Measurements from ENCODE around the gene MACF1. TPM values are rescaled to one million over a fixed set of nuclear protein-coding genes. Genes with fewer than 3 reads are reported as not detected.

The MACF1 gene
- total RNA-seq, 1 donor from 2014 or later = 386 TPM

DNA sequence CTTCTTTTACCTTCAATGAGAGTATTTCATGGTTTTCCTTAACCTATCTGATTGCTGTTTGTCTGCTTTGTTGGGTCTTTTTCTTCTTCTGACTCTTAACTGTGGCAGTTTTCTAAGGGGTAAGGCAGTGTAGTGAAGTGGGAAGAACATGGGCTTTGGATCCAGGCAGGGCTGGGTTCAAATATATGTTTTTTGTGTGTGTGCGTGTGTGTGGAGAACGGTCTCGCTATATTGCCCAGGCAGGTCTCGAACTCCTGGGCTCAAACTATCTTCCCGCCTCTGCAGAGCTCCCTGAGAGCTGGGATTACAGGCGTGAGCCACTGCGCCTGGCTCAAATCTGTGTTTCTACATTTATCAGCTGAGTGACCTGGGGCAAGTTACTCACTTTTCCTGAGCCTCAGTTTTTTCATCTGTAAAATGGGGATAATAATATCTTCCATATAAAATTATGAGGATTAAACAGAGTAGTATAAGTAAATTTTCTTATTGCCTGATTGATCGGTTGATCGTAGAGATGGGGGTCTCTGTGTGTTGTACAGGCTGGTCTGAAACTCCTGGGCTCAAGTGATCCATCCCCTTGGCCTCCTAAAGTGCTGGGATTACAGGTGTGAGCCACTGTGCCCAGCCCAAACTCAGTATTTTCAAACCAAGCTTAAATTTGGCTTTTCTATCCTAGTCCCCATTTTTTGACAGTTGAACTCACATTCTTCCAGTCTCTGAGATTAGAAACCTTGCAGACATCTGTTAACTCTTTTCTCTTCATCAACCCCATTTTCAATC, 36.0 kb upstream of the MACF1 start:
- no peak for DNase-seq (ENCODE audit: low spot score)
- Mint-ChIP-seq H3K9me3 (ENCODE audit: low read depth) (no peaks in the 10 kb centered on the region), H3K27me3 (ENCODE audit: low read depth) (no peaks in the 10 kb centered on the region), H3K4me1 (ENCODE audit: low read depth) (peaks cover 88% of the 10 kb centered on the region), H3K4me3 (ENCODE audit: unreplicated experiment) (no peak overlapping the region), H3K27ac (ENCODE audit: unreplicated experiment) (peak overlapping the region; percentile 81), H3K36me3 (ENCODE audit: low read depth) (no peaks in the 10 kb centered on the region)
- TF ChIP-seq, protein P1, sequence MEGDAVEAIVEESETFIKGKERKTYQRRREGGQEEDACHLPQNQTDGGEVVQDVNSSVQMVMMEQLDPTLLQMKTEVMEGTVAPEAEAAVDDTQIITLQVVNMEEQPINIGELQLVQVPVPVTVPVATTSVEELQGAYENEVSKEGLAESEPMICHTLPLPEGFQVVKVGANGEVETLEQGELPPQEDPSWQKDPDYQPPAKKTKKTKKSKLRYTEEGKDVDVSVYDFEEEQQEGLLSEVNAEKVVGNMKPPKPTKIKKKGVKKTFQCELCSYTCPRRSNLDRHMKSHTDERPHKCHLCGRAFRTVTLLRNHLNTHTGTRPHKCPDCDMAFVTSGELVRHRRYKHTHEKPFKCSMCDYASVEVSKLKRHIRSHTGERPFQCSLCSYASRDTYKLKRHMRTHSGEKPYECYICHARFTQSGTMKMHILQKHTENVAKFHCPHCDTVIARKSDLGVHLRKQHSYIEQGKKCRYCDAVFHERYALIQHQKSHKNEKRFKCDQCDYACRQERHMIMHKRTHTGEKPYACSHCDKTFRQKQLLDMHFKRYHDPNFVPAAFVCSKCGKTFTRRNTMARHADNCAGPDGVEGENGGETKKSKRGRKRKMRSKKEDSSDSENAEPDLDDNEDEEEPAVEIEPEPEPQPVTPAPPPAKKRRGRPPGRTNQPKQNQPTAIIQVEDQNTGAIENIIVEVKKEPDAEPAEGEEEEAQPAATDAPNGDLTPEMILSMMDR (IDR thresholded peaks at IDR 0.05) = no peak

DNA sequence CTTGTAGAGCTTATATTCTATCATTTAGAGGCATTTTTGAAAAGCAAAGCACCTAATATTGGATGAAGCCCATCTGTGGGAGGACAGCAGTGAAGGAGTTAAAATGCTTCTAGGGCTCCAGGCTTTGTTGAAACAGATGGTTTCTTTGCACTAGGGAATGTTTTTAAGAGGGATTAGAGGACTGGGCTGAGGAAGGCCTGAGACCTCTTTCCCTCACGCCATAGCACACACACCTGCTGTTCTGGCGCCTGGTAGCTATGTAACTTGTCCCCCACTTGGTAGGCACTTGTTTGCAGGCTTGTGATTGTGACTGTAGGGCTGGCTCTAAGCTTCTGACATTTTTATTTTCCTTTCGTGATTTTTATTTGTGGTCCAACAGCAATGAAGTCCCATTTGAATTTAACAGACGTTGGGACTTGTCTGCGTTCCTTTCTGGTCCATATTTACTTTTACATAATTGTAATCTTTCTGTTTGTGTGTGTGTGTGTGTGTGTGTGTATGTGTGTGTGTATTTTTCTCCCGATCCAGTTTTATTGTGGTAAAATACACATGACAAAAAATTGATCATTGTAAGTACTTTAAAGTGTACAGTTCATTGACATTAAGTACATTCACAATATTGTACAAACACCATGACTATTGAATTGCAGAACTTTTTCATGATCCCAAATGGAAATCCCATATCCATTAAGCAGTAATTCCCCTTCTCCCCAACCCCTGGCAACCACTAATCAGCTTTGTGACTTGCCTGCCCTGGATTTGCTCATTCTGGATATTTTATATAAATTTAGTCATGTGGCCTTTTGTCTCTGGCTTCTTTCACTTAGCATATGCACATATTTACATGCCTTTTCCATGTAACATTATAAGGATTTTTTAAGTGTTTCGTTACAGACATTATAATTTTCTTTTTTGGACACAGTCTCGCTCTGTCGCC, 33.5 kb upstream of the MACF1 start:
- Mint-ChIP-seq H3K27ac (ENCODE audit: unreplicated experiment) (peak overlapping the region; percentile 83), H3K9me3 (ENCODE audit: low read depth) (no peaks in the 10 kb centered on the region), H3K27me3 (ENCODE audit: low read depth) (no peaks in the 10 kb centered on the region), H3K4me1 (ENCODE audit: low read depth) (peaks cover 86% of the 10 kb centered on the region), H3K36me3 (ENCODE audit: low read depth) (no peaks in the 10 kb centered on the region), H3K4me3 (ENCODE audit: unreplicated experiment) (no peak overlapping the region)
- DNase-seq (ENCODE audit: low spot score) = no peak
- TF ChIP-seq, protein P1 (IDR thresholded peaks at IDR 0.05) = no peak

DNA sequence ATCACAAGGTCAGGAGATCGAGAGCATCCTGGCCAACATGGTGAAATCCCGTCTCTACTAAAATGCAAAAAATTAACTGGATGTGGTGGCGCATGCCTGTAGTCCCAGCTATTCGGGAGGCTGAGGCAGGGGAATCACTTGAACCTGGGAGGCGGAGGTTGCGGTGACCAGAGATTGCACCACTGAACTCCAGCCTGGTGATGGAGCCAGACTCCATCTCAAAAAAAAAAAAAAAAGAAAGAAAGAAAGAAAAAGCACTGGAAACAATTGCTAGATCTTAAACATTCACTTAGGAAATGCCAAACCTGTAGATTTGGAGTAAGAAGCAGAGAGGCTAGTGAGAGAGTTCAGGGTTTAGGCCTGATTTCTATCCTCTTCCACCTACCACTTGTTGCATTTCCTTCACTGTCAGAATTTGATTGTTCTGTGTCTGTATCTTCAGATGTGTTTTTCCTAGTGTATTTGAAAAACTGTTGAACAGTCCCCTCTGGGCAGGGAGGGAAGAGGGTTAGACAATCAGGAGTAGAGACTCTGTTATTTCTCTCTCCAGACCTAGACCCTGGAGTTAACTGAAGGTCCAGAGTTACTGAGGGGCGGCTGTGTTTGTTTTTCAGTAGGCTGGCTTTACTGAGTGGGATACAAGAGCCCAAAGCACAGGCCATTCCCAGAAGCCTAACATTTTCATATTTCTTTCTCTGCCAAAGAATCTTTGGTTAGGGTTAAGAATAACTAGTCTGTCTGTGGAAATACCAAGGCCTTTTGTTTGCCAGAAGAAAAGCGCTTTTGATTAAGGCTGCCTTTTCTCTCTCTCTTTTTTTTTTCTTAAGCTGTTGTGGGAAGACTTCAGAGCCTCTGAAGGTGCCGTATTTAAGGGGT, 31.1 kb upstream of the MACF1 start:
- TF ChIP-seq, protein P1 (IDR thresholded peaks at IDR 0.05) = peak; percentile 67
- peak overlapping the region; percentile 93 for H3K27ac Mint-ChIP-seq (ENCODE audit: unreplicated experiment)
- H3K4me3 Mint-ChIP-seq (ENCODE audit: unreplicated experiment) = peak overlapping the region; percentile 35
- no peaks in the 10 kb centered on the region for H3K27me3 Mint-ChIP-seq (ENCODE audit: low read depth)
- H3K9me3 Mint-ChIP-seq (ENCODE audit: low read depth) = no peaks in the 10 kb centered on the region
- peaks cover 92% of the 10 kb centered on the region for H3K4me1 Mint-ChIP-seq (ENCODE audit: low read depth)
- DNase-seq (ENCODE audit: low spot score) = no peak
- no peaks in the 10 kb centered on the region for H3K36me3 Mint-ChIP-seq (ENCODE audit: low read depth)

DNA sequence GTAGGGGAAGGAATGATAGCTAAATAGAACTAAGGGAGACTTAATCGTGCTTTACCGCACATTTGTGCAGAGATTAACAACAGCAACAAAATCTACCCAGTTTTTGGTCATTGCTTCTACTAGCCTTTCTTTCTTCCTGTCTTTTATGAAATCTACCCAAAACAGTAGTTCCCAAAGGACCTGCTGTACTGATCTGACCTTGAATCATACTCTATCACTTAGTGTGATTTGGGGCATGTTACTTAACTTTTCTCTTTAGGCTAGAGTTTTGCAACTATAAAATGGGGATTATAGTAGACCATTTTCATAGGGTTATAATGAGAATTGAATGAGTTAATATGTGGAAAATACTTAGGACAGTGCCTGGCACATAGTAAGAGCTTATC, 30.5 kb upstream of the MACF1 start:
- DNase-seq (ENCODE audit: low spot score) = no peak
- Mint-ChIP-seq H3K9me3 (ENCODE audit: low read depth) (no peaks in the 10 kb centered on the region), H3K27ac (ENCODE audit: unreplicated experiment) (peak overlapping the region; percentile 93), H3K36me3 (ENCODE audit: low read depth) (no peaks in the 10 kb centered on the region), H3K27me3 (ENCODE audit: low read depth) (no peaks in the 10 kb centered on the region), H3K4me1 (ENCODE audit: low read depth) (peaks cover 93% of the 10 kb centered on the region), H3K4me3 (ENCODE audit: unreplicated experiment) (peak overlapping the region; percentile 35)
- TF ChIP-seq, protein P1 (IDR thresholded peaks at IDR 0.05) = no peak

All from chondrocyte (in vitro differentiated cells).